GM12878 (cell line): ENCODE measurements around the gene LSP1.

Source experiments
- ESRRA ChIP-seq: IDR thresholded peaks from 2 replicates; pipeline ENCODE4 v1.6.1; 2012; ENCODE audit warnings: mild to moderate bottlenecking, low read length, improper control_type of control experiment
- NBN ChIP-seq: fragments of 450-650 bp; IDR thresholded peaks from 2 replicates; pipeline ENCODE4 v1.6.1; 2016

GRCh38 chr11:1807264-1807995 lies 45.5 kb upstream of the LSP1 start:
- TF ChIP-seq NBN (no peak), ESRRA (no peak)
